NT2/D1 (cell line): ENCODE results near the gene APAF1.

ENCODE experiments used
- SUZ12 ChIP-seq: IDR thresholded peaks from 2 replicates; pipeline ENCODE4 v1.6.1; 2011; ENCODE audit not compliant: insufficient read length, insufficient read depth; ENCODE audit errors: extremely low read depth
- ZNF274 ChIP-seq: IDR thresholded peaks from 2 replicates; pipeline ENCODE4 v1.6.1; 2011; ENCODE audit warnings: mild to moderate bottlenecking, low read depth, low read length

- TF ChIP-seq ZNF274 (no peak), SUZ12 (no peak)
Measured at GRCh38 chr12:98750511-98750910, 105.4 kb downstream of the APAF1 start.
